SJCRH30 (cell line): Measurements from ENCODE around the gene ZNF583. TPM values are rescaled to one million over a fixed set of nuclear protein-coding genes. Genes with fewer than 3 reads are reported as not detected.

Experiments used
- DNase-seq, 2 experiments: peaks; one replicate each; pipeline ENCODE4 v3.0.0-alpha.2; 2015 to 2020
- H3K27ac ChIP-seq: fragments of 250-450 bp; sonication (Bioruptor Pico); 2 replicates; pipeline ENCODE4 v1.5.1; 2020; ENCODE audit warnings: mild to moderate bottlenecking, moderate library complexity
- H3K27me3 ChIP-seq: fragments of 250-450 bp; sonication (Bioruptor Pico); 2 replicates; pipeline ENCODE4 v1.5.1; 2020; ENCODE audit warnings: mild to moderate bottlenecking, moderate library complexity
- H3K36me3 ChIP-seq: fragments of 250-450 bp; sonication (Bioruptor Pico); 2 replicates; pipeline ENCODE4 v1.5.1; 2020; ENCODE audit warnings: mild to moderate bottlenecking, moderate library complexity
- H3K4me1 ChIP-seq: fragments of 250-450 bp; sonication (Bioruptor Pico); 2 replicates; pipeline ENCODE4 v1.5.1; 2020; ENCODE audit warnings: mild to moderate bottlenecking, moderate library complexity
- H3K4me3 ChIP-seq: fragments of 250-450 bp; sonication (Bioruptor Pico); 2 replicates; pipeline ENCODE4 v1.5.1; 2020; ENCODE audit warnings: mild to moderate bottlenecking, moderate library complexity
- H3K9me3 ChIP-seq: fragments of 250-450 bp; sonication (Bioruptor Pico); replicated peaks from 2 replicates; pipeline ENCODE4 v1.5.1; 2020; ENCODE audit warnings: mild to moderate bottlenecking, moderate library complexity
- total RNA-seq: library from RNA; depleted of rRNA; stranded (reverse); fragments of >200 nt; shearing (Covaris generic); gene quantifications from 2 replicates; pipeline ENCODE4 v1.2.3, GENCODE V29; 2014; rRNA removed

Gene ZNF583
- 4.0 and 6.4 TPM in 2 replicates for total RNA-seq

DNA sequence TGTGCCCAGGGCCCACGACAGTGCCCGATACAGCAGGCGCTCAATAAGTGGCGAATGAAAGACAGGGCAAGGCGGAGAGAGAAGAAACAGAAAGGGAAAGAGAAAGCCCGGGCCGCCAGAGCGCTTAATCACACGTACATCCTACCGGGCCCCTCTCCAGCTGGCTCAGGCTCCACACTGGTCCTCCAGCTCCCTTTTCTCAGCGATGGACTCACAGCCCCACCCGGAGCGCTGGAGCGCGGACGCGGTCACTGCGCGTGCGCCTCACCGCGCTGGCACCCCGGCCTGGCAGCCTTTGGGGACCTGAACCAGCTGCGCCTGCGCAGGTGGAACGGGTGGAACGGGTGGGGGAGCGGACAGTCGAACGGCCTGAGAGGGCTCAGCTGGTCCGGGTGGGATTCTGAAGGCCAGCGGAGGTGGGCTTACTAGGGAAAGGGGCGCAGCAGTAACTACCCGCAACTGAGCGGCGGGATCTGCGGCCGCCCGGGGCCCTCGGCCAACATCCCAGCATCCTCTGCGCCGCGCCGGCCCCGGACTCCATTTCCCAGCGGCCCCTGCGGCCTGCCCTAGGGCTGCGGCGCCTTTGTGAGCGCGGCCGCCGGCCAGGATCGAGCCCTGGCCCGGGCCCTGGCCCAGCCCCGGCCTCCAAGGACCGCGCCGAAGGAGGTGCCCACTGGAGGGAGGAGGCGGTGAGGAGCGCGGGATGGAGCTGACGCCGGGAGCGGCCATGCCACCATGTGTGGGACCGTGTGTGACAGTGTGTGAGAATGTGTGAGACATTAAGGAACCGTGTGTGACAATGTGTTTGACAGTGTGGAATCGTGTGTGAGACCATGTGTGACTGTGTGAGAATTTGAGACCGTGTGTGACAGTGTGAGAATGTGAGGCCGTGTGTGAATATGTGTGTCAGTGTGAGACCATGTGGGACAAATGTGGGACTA is at the start of gene ZNF583:
TSS of gene ZNF583 (plus strand) at position 569 of the 941 bp plus-strand sequence. CDS start 2,783 bp downstream, outside the sequence.
- Histone ChIP-seq H3K27me3 (no peaks in the 10 kb centered on the region), H3K27ac (peak within 1 kb of the TSS; percentile 94)
- DNase-seq, result peak; percentile 87 to 89

DNA sequence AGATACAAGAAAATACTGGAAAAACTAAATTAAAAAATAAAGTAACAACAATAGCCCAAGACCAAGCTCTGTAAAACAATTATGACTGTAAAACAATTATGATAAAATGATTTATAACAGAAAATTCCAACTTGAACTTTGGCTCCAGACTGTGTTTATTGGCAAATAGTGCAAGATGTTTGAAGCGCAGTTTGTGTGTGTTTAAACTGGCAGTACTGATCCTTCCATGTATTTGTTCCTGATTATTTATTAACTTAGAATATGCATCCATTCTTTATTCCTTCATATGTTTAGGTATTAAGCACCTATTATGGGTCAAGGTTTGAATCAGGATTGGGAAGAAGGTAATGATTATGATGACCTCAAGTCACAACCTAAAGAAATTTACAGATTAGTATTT is 48.6 kb upstream of the ZNF583 start:
- Histone ChIP-seq H3K36me3 (no peaks in the 10 kb centered on the region), H3K9me3 (no peaks in the 10 kb centered on the region), H3K27me3 (no peaks in the 10 kb centered on the region), H3K4me1 (no peaks in the 10 kb centered on the region), H3K27ac (no peak overlapping the region), H3K4me3 (no peak overlapping the region)
- no peak for DNase-seq

More for the DNA sequence above, at the start of gene ZNF583:
- Histone ChIP-seq H3K9me3 (no peaks in the 10 kb centered on the region), H3K4me3 (peak within 1 kb of the TSS; percentile 97), H3K4me1 (no peaks in the 10 kb centered on the region), H3K36me3 (peaks cover 16% of the 10 kb centered on the region)

DNA sequence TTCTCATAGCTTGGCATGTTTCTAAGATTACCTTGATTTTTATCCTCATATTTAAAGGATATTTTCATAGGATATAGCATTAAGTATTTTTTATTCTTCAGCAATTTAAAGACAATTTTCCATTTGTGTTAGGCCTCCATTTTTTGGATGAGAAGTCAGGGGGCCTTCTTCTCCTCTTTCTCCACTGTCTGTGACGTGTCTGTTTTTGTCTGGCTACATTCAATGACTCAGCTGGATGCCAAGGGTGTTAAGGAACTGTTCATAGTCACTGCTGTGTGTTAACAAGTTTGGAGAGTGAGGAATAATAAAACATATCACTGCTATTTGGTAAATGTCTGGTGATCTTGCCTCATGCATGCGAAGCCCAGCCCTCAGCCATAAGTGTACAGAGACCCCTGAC is 47.2 kb upstream of the ZNF583 start:
- no peak overlapping the region for H3K27ac ChIP-seq
- DNase-seq, result no peak
- H3K9me3 ChIP-seq, result 0 out of 2 replicates have a peak, but pooled peaks cover 7% of the 10 kb centered on the region
- H3K4me3 ChIP-seq, result no peak overlapping the region
- H3K36me3 ChIP-seq, result no peaks in the 10 kb centered on the region
- H3K27me3 ChIP-seq, result no peaks in the 10 kb centered on the region
- H3K4me1 ChIP-seq, result no peaks in the 10 kb centered on the region

DNA sequence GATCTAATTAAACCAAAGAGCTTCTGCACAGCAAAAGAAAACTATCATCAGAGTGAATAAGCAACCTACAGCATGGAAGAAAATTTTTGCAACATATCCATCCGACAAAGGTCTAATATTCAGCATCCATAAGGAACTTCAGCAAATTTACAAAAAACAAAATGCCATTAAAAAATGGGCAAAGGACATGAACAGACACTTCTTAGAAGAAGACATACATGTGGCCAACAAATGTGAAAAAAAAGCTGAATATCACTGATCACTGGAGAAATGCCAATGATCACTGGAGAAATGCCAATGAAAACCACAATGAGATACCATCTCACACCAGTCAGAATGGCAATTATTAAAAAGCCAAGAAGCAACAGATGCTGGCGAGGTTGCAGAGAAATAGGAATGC is 43.3 kb upstream of the ZNF583 start:
- Histone ChIP-seq H3K4me1 (no peaks in the 10 kb centered on the region), H3K27me3 (no peaks in the 10 kb centered on the region), H3K4me3 (no peak overlapping the region), H3K9me3 (0 out of 2 replicates have a peak, but pooled peaks cover 7% of the 10 kb centered on the region), H3K27ac (no peak overlapping the region), H3K36me3 (no peaks in the 10 kb centered on the region)
- DNase-seq, result no peak

- Histone ChIP-seq H3K9me3 (peaks cover 12% of the 10 kb centered on the region), H3K4me3 (peak overlapping the region; percentile 65), H3K27ac (peak overlapping the region; percentile 54), H3K27me3 (no peaks in the 10 kb centered on the region), H3K4me1 (peaks cover 4% of the 10 kb centered on the region; the same call in 1 of the 2 replicates), H3K36me3 (peaks cover 36% of the 10 kb centered on the region)
- DNase-seq, result peak; percentile 97
Measured at GRCh38 chr19:56367829-56368711, 36.1 kb upstream of the ZNF583 start.

- no peak overlapping the region for H3K27ac ChIP-seq
- no peak for DNase-seq
- peaks cover 17% of the 10 kb centered on the region for H3K9me3 ChIP-seq
- no peaks in the 10 kb centered on the region for H3K27me3 ChIP-seq
- peaks cover 4% of the 10 kb centered on the region; the same call in 1 of the 2 replicates for H3K4me1 ChIP-seq
- peaks cover 56% of the 10 kb centered on the region for H3K36me3 ChIP-seq
- no peak overlapping the region for H3K4me3 ChIP-seq
Measured at GRCh38 chr19:56369886-56370676, 34.1 kb upstream of the ZNF583 start.

GRCh38 chr19:56372281-56372680 is 31.9 kb upstream of the ZNF583 start:
- no peaks in the 10 kb centered on the region for H3K27me3 ChIP-seq
- peaks cover 78% of the 10 kb centered on the region for H3K36me3 ChIP-seq
- no peak overlapping the region for H3K4me3 ChIP-seq
- H3K9me3 ChIP-seq, result peaks cover 24% of the 10 kb centered on the region
- H3K27ac ChIP-seq, result no peak overlapping the region
- DNase-seq, result no peak
- peaks cover 4% of the 10 kb centered on the region; the same call in 1 of the 2 replicates for H3K4me1 ChIP-seq

- Histone ChIP-seq H3K9me3 (peaks cover 26% of the 10 kb centered on the region), H3K36me3 (peaks cover 69% of the 10 kb centered on the region), H3K4me1 (no peaks in the 10 kb centered on the region), H3K4me3 (no peak overlapping the region), H3K27me3 (no peaks in the 10 kb centered on the region), H3K27ac (no peak overlapping the region)
- DNase-seq, result no peak
Measured at GRCh38 chr19:56377105-56377924, 26.8 kb upstream of the ZNF583 start.

DNA sequence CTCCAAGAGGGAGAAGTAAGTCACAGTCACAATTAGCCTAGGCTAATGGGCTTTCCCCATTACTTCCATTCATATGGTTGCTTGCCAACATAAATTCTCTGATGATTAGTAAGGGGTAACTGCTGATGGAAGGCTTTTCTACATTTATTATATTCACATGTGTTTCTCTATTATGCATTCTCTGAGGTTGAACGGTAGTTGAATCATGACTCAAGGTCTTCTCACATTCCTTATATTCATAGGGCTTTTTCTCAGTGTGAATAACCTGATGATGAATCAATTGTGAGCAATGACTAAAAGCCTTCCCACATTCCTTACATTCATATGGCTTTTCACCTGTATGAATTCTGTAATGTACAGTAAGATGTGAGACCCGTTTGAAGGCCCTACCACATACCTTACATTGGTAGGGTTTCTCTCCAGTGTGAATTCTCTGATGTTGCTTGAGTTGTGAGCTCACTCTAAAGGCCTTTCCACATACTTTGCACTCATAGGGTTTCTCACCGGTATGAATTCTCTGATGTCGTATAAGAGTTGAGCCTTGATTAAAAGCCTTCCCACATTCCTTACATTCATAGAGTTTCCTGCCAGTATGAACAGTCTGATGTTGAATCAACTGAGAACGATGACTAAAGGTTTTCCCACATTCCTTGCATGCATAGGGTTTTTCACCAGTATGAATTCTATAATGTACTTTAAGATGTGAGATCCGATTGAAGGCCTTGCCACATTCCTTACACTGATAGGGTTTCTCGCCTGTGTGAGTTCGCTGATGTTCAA is 20.1 kb upstream of the ZNF583 start:
- H3K36me3 ChIP-seq, result peaks cover 3% of the 10 kb centered on the region; the same call in 1 of the 2 replicates
- DNase-seq, result no peak
- H3K27ac ChIP-seq, result peak overlapping the region; percentile 34
- H3K9me3 ChIP-seq, result peaks cover 2% of the 10 kb centered on the region; the same call in 1 of the 2 replicates
- no peaks in the 10 kb centered on the region for H3K4me1 ChIP-seq
- H3K4me3 ChIP-seq, result no peak overlapping the region
- H3K27me3 ChIP-seq, result no peaks in the 10 kb centered on the region

- H3K36me3 ChIP-seq, result no peaks in the 10 kb centered on the region; the same call in 1 of the 2 replicates
- peak within 1 kb of the TSS; percentile 84 for H3K4me3 ChIP-seq
- no peaks in the 10 kb centered on the region for H3K4me1 ChIP-seq
- peak within 1 kb of the TSS; percentile 89 for H3K27ac ChIP-seq
- H3K9me3 ChIP-seq, result 0 out of 2 replicates have a peak, but pooled peaks cover 3% of the 10 kb centered on the region
- no peaks in the 10 kb centered on the region for H3K27me3 ChIP-seq
- DNase-seq, result peak; percentile 93 to 96
Measured at GRCh38 chr19:56393119-56394012, 10.8 kb upstream of the ZNF583 start, which contains the start of gene ZNF582. TSS of gene ZNF582 (minus strand) at chr19:56393534. CDS start at chr19:56391752, 1,782 bp downstream.

DNA sequence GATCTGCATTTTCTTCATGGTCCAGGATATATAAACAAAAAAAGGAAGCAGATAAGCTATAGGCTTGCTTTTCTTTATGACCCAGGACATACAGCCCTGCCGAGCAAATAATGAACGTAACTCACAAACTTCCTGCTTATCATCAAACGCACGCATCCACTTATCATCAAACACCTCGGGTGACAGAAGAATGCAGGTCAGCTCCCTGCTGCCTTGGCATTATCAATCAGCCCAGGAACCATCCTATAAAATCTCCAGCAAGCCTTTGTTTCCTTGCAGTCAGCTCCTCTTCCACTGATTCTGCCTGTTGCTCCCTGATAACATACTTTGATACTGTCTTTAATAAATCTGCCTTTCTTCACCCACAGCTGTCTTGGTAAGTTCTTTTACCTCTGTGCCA is 5.3 kb upstream of the ZNF583 start:
- no peak for DNase-seq
- Histone ChIP-seq H3K9me3 (no peaks in the 10 kb centered on the region), H3K27ac (no peak overlapping the region)

GRCh38 chr19:56400485-56400884 is 3.6 kb upstream of the ZNF583 start:
- H3K4me1 ChIP-seq, result no peaks in the 10 kb centered on the region
- no peaks in the 10 kb centered on the region for H3K9me3 ChIP-seq
- no peak overlapping the region for H3K4me3 ChIP-seq
- no peaks in the 10 kb centered on the region for H3K27me3 ChIP-seq
- H3K27ac ChIP-seq, result no peak overlapping the region
- H3K36me3 ChIP-seq, result no peaks in the 10 kb centered on the region
- DNase-seq, result no peak

More for the DNA sequence above, 5.3 kb upstream of the ZNF583 start:
- H3K4me1 ChIP-seq, result no peaks in the 10 kb centered on the region
- no peaks in the 10 kb centered on the region for H3K27me3 ChIP-seq
- no peak overlapping the region for H3K4me3 ChIP-seq
- no peaks in the 10 kb centered on the region for H3K36me3 ChIP-seq
